Measurements from ENCODE around the gene MRM1.
A peak's percentile ranks its signal among the peaks of the same experiment; 100 is the strongest.
"Not testable (repeated sequence)": the region's sequence is repeated elsewhere in the genome, so short reads cannot be mapped to it uniquely, and the experiment has no call there.

MRM1 gene

DNA sequence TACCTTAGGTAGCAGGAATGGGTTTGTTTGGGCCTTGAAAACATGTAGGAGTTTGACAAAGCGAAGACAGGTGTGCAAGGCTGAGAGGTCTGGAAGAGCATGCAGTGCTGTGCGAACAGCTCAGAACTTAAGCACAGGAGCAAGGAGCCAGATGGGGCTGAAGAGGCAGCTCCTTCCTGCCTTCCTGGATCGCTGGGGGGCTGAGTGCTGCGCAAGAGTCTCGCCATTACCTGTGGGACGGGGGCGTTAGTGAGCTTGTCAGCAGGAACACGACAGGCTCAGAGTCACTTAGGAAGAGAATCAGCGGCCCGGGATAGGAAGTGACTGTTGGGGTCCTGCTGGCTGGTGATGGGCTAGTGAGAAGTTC is 464 bp upstream of the MRM1 start:
- DNase-seq (ENCODE audit: low read depth in 2 of 2), result no peak

GRCh38 chr17:36602030-36602748 is 806 bp downstream of the MRM1 start:
- DNase-seq (ENCODE audit: low read depth in 2 of 2), result no peak

GRCh38 chr17:36602924-36603384 is 1.6 kb downstream of the MRM1 start:
- peak; percentile 48 to 59 for DNase-seq (ENCODE audit: low read depth in 2 of 2)

- not testable (repeated sequence) for DNase-seq (ENCODE audit: low read depth in 2 of 2)
These were observed 3.6 kb downstream of the MRM1 start for GRCh38 chr17:36605028-36605427.

DNA sequence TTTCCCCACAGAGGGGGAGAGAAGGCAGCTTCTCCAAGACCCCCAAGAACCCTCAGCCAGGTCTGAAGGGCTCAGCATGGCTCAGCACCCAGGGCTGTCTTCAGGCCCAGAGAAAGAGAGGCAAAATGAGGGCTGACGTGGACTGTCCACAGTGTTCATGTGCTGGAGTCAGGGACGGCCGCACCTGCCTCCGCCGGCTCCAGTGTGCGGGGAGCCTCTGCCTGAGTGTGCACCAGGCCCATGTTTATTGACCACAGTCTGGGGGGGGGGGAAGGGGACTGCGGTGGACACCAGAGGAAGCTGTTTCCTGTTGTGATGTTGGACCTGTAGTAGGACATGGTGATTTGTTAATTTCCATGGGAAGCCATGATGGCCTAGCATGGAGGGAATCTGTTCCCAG is 6.9 kb downstream of the MRM1 start:
- DNase-seq (ENCODE audit: low read depth in 2 of 2), result no peak

GRCh38 chr17:36608794-36609497 is 7.6 kb downstream of the MRM1 start:
- no peak for DNase-seq (ENCODE audit: low read depth in 2 of 2)

- no peak for DNase-seq (ENCODE audit: low read depth in 2 of 2)
These were observed 8.1 kb downstream of the MRM1 start for GRCh38 chr17:36609498-36609862.

DNA sequence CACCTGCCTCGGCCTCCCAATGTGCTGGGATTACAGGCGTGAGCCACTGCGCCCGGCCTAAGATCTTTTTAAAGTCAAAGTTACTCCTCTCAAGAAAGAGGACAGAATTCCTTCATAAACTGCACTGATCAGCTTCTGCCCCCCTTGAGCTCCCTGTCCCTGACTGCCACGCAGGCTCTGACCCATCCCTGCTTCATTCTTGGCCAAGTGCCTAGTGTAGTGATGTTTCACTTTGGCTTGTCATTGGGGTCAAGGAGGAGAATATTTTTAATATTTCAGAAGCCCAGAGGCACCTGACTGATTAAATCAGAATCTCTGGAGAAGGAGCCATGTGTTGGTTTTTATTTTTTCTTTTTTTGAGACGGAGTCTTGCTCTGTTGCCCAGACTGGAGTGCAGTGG is 9.1 kb downstream of the MRM1 start:
- no peak for DNase-seq (ENCODE audit: low read depth in 2 of 2)

GRCh38 chr17:36611345-36612072 is 10.1 kb downstream of the MRM1 start:
- DNase-seq (ENCODE audit: low read depth in 2 of 2), result no peak

GRCh38 chr17:36612323-36612722 is 10.9 kb downstream of the MRM1 start:
- no peak for DNase-seq (ENCODE audit: low read depth in 2 of 2)

- DNase-seq (ENCODE audit: low read depth in 2 of 2), result no peak
These were observed 11.8 kb downstream of the MRM1 start for GRCh38 chr17:36613155-36613554.

DNA sequence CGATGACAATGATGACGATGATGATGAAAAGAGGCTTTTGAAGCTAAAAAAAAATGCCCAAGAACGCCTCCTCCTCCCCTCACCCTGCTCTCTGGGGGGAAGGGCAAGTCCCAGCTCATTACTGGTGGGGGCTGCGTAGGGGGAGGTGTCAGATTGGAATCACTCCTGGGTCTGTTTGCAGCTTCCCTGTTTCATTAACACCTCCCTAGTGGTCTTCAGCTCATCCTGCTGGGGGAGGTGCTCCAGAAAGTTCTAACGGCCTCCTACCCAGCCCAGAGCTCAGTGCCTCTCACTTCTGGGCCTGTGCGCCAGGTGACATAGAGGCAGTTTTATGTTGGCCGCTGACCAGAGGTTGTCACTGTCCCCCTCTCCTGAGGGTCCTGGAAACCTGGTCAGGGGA is 12.7 kb downstream of the MRM1 start:
- no peak for DNase-seq (ENCODE audit: low read depth in 2 of 2)

DNA sequence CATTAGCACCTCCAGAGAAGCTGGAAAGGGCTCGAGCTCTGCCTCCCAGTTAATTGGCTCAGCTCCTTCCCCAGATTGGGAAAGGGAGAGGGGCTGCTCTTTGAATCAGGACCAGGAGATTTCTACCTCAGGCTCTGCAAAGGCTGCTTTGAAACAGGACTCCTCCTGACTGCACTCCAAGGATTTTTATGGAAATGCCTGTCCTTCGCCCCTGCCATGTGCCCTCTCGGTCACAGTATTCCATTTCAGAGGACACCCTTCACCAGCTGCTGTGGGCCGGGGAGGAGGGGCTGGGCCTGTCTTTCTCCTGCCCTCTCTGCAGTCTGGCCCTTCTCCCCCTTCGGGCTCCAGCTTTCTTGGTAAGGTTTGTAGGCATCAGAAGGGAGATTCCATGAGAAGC is 13.6 kb downstream of the MRM1 start:
- DNase-seq (ENCODE audit: low read depth in 2 of 2), result no peak

- no peak for DNase-seq (ENCODE audit: low read depth in 2 of 2)
These were observed 15.0 kb downstream of the MRM1 start for GRCh38 chr17:36616061-36617029.

GRCh38 chr17:36617773-36618172 is 16.4 kb downstream of the MRM1 start:
- no peak for DNase-seq (ENCODE audit: low read depth in 2 of 2)

DNA sequence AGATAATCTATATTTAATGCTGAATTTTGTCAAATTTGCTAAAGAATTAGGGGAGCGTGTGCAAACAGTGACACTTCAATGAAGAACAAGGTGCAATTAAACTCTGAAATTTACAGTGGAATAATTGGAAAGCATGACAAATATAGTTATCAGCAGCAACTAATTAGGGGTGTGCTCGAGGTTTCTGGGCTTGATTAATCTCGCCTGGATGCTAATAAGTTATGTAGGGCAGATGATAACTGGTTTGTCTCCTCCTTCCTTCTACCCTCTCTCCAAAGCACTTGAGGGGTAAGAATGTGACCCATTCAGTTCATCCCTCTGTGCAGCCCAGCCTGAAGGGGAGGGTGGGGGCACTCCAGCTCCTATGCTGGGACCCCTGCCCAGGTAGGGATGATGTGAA is 21.9 kb downstream of the MRM1 start:
- DNase-seq (ENCODE audit: low read depth in 2 of 2), result no peak

DNA sequence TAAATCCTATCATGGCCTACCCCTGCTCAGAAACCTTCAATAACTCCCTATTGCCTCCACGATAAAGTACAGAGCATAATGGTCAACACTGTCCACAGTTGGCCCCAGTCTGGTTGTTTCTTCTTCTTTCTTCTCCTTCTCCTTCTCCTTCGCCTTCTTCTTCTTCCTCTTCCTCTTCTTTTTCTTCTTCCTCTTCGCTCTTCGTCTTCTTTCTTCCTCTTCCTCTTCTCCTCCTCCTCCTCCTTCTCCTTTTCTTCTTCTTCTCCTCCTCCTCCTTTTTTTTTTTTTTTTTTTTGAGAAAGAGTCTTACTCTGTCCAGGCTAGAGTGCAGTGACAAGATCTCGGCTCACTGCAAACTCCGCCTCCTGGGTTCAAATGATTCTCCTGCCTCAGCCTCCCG is 23.8 kb downstream of the MRM1 start:
- no peak for DNase-seq (ENCODE audit: low read depth in 2 of 2)

- no peak for DNase-seq (ENCODE audit: low read depth in 2 of 2)
These were observed 25.7 kb downstream of the MRM1 start for GRCh38 chr17:36627101-36627500.

DNA sequence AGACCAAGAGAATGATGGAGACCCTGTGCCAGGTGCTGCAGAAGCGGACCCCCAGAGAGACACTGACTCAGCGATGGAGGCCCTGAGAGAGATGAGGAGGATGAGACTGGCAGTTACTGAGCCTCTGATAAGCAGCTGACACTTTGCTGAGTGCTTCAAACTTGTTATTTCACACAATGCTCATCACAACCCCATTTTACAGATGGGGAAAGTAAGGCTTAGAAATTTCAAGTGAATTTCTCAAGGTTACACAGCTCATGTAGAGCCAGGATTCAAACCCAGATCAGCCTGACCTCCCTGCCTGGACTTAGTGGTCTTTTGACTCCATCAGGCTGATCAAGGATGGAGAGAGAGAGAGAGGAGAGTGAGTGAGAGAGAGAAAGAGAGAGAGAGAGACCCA is 27.2 kb downstream of the MRM1 start:
- no peak for DNase-seq (ENCODE audit: low read depth in 2 of 2)

GRCh38 chr17:36629252-36629847 is 28.0 kb downstream of the MRM1 start:
- peak; percentile 52 to 54 for DNase-seq (ENCODE audit: low read depth in 2 of 2)

- DNase-seq (ENCODE audit: low read depth in 2 of 2), result no peak
These were observed 28.7 kb downstream of the MRM1 start for GRCh38 chr17:36629970-36630502.
